Skeletal muscle cell (primary cell): Measurements from ENCODE around the gene PTPRA.
A peak's percentile ranks its signal among the peaks of the same experiment; 100 is the strongest.
"Not testable (repeated sequence)": the region's sequence is repeated elsewhere in the genome, so short reads cannot be mapped to it uniquely, and the experiment has no call there.

Source experiments
- DNase-seq: peaks from one replicate; pipeline ENCODE4 v3.0.0-alpha.2; 2010; ENCODE audit warnings: low read depth
- H3K4me3 ChIP-seq: 2 replicates; pipeline ENCODE4 v1.5.1; 2011; ENCODE audit warnings: low read depth, mild to moderate bottlenecking, control low read depth, low read length, moderate library complexity

PTPRA gene, protein sequence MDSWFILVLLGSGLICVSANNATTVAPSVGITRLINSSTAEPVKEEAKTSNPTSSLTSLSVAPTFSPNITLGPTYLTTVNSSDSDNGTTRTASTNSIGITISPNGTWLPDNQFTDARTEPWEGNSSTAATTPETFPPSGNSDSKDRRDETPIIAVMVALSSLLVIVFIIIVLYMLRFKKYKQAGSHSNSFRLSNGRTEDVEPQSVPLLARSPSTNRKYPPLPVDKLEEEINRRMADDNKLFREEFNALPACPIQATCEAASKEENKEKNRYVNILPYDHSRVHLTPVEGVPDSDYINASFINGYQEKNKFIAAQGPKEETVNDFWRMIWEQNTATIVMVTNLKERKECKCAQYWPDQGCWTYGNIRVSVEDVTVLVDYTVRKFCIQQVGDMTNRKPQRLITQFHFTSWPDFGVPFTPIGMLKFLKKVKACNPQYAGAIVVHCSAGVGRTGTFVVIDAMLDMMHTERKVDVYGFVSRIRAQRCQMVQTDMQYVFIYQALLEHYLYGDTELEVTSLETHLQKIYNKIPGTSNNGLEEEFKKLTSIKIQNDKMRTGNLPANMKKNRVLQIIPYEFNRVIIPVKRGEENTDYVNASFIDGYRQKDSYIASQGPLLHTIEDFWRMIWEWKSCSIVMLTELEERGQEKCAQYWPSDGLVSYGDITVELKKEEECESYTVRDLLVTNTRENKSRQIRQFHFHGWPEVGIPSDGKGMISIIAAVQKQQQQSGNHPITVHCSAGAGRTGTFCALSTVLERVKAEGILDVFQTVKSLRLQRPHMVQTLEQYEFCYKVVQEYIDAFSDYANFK

DNA sequence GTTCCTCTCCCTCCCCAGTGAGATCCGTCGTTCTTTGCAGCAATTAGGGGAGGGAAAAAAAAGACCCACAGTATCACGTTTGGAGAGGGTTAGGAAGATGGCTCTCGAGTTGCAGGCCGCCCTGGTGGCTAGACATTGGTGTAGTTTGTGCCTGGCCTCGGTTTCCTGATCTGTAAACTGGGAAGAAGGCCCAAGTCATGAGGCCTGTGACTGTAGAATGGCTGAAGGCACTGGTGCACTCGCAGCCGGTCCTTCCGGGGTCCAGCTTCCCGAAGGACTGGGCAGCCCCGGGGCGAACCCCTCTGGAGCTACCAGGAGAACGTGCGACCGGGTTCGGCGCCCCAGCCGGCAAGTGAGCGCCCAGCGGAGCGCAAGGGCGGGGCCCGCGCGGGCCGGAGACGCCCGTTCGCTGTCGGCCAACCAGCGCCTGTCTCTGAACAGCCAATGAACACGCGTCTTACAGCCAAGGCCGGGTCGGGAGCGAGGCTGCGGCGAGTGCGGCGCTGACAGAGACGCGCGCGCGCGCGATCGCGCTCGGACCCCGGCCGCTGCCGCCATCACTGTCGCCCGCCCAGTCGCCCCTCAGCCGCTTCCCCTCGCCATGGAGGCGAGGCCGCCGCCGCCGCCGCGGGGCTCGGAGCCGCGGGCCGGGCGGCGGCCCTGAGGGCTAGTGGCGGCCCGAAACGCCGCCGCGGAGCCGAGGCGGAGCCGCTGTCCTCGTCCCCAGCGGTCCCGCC is at the start of gene PTPRA:
Gene PTPRA (plus strand): TSS at position 472 of the 737 bp plus-strand sequence. CDS start 90,797 bp downstream, outside the sequence.
- peak; percentile 62 for DNase-seq
- H3K4me3 ChIP-seq = peak within 1 kb of the TSS; percentile 77

DNA sequence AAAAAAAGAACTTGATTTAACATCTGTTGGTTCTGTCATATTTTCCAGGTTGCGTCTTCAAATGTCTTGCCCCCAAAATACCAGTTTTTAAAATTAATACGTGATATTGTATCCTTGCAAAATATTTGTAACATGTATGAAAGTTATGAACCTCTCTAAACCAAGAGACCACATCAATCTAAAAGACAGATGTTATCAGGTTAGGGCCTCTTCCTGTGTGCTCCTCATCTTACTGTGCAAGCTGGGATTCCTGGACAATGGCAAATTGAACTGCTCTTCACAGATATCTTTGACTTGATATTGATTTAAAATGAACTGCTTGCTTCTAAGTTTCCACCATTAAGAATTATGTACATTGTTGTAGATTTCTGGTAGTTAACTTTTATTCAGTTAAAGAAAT is 47.5 kb upstream of the PTPRA start:
- DNase-seq = no peak

DNA sequence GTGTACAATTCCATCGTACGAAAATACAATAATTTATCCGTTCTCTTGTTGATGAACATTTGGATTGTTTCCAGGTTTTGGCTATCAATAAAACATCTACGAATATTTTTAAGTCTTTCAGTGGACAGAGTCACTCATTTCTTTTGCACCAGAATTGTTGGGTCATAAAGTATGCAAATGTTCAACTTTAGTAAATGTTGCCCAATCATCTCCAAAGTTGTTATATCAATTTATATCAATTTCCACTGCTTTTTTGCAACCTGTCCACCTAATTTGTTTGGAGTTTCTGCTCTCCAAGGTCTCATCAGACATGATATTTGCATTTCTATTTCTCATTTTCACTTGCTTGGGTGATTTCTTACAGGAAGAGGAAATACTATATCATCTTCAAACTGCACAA is 46.6 kb upstream of the PTPRA start:
- H3K4me3 ChIP-seq = no peak overlapping the region
- DNase-seq = no peak

More for the DNA sequence above, 47.5 kb upstream of the PTPRA start:
- no peak overlapping the region for H3K4me3 ChIP-seq

DNA sequence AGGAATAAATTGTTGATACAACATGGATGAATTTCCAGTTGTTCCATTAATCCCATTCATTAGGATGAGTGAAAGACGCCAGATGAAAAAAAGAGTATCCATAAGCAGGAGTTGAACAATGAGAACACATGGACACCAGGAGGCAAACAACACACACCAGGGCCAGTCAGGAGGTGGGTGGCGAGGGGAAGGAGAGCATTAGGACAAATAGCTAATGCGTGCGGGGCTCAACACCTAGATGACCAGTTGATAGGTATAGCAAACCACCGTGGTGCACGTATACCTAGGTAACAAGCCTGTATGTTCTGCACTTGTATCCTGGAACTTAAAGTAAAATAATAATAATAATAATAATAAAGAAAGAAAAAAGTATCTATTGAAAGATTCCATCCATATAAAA is 43.9 kb upstream of the PTPRA start:
- DNase-seq = no peak
- no peak overlapping the region for H3K4me3 ChIP-seq

DNA sequence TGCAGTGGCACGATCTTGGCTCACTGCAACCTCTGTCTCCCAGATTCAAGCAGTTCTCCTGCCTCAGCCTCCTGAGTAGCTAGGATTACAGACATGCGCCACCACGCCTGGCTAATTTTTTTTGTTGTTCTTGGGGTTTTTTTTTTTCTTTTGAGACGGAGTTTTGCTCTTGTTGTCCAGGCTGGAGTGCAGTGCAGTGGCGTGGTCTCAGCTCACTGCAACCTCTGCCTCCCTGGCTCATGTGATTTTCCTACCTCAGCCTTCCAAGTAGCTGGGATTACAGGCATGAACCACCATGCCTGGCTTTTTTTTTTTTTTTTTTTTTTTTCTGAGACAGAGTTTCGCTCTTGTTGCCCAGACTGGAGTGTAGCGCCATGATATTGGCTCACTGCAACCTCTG is 42.1 kb upstream of the PTPRA start:
- not testable (repeated sequence) for DNase-seq, H3K4me3 ChIP-seq

DNA sequence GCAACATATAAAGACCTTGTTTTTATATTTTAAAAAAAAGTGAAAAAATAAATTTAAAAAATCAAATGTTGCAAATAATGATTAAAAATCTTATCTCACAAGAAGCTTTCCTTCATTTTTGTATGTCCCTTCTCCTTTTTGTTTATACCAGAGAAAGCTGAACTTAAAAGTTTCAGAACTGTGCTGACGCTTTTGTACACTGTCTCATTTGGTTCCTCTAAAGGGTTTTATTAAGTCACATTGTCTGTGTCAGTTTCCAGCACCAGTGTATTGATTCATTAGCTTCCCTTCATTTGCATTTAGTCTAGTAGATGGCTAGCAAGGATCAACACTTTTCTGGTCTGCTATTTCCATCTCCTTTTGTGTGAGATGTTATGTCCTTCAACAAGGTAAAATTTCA is 39.5 kb upstream of the PTPRA start:
- DNase-seq = no peak
- no peak overlapping the region for H3K4me3 ChIP-seq

DNA sequence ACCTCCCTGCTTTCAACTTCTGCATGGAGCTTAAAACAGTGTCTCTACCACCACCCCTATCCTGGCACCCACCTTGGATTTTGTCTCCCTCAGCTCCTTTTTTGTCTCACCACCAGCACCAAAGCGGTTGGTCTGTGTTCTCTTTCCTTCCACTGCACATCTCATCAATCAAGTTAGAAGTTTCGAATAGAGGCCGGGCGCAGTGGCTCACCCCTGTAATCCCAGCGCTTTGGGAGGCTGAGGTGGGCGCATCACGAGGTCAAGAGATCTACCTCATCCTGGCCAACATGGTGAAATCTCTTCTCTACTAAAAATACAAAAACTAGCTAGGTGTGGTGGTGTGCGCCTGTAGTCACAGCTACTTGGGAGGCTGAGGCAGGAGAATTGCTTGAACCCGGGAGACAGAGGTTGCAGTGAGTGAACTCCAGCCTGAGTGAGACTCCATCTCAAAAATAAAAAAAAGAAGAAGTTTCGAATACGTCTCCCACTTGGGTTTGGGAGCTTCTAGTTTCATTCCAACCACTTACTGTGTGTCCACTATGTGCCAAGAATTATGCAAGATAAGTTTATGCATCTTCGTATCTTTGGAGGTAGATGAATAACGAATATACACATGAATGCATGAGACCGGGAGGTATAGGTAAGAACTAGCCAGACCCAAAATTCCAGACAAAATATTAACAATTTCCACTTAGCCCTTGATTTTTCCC is 38.7 kb upstream of the PTPRA start:
- H3K4me3 ChIP-seq = no peak overlapping the region
- DNase-seq = no peak

DNA sequence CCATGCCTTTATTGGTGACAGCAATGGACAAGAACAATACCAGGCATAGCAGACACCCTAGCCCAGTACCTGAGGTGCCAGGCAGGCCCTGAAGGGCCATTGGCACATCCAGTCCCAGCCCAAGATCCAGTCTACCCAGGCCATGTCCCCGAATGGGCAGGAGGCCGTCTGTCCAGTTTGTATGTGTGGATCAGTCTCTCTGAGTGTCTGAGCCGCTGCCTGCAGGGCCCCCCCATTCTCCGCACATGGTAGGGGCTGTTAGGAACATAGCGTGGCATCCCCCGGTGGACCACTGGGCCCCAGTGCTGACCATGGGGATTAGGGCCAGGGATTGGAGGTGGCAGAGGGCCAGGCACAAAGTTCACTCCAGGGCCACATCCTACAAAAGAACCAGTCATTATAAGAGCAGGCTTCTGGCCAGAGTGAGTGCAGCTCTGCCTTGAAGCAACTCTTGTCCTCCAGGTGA is 37.9 kb upstream of the PTPRA start:
- DNase-seq = no peak
- no peak overlapping the region for H3K4me3 ChIP-seq

DNA sequence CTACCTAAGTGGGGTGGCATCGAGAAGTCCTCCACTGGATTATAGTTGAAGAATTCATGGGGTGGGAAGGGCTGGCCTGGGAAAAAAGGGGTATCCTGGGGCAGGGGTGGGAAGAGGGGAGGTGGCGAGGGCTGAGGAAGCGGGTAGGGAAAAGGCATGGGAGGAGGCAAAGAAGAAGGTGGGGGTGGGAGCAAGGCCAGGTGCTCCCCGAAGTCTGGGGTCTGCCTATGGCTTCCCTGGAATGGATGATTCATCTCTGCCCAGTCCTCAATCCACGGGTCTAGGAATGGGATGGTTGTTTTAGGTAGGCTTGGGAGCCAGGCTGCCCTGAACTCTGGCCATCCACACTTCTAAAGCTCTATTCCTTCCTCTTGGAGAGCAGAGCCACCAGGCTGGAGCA is 37.2 kb upstream of the PTPRA start:
- H3K4me3 ChIP-seq = no peak overlapping the region
- no peak for DNase-seq

DNA sequence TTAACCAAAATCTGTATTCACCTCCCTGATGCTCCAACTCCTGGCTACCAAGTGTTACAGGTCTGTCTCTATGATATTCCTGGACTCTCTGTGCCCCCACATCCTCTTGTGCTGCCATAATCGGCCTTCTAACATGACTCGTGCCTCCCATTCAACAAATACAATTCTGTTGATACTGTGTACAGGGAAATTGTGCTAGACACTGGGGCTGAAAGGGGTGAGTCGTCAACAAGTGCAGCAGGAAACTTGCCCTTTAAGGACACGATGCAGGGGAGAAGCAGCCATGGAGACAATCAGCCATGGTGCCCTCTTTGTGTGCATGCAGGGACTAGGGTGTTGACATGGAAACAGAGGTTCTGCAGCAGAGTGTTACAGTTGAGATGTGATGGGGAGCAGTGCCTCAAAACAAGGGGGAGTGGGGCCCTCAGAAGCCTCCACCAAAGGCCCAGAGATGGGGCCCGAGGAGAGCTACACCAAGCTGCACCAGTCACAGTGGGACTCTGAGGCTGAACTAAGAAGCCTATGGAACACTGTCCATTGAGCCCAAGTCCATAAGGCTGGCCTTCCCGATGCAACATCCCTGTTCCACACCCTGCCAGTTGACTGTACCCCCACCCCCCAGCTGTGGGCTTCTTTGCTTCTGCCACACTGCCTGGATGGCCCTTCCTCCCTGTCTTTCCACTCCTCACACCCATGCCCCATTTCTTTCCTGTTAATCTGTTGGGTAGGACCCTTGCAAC is 35.9 kb upstream of the PTPRA start:
- no peak for DNase-seq
- no peak overlapping the region for H3K4me3 ChIP-seq

DNA sequence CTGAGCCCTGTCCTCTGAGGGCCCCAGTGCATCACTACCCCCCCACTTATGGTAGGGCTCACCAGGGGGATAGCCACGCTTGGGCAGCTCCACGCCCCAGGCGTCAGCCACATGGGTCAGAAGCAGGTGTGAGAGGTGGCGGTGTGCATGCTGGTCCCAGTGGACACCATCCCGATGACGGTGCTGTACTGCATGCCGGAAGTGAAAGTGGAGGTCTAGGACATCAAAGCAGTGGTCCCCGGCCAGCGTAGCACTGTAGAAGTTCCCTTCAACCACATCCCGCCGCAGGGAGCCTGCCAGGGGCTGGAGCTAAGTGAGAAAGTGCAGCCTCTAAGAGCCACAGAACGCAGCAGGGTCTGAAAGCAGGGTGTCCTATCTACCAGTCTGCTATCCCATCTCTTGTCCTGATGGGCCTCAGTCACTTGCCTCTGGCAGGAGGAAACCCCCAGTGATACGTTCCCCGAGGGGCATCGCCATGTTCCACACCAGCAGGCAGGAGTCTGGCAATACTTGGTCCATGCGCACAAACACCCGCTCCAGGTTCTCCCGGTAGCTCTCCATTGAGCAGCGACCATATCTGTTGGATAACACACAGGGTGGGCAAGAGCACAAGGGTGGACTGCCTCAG is 35.0 kb upstream of the PTPRA start:
- DNase-seq = no peak
- H3K4me3 ChIP-seq = no peak overlapping the region

DNA sequence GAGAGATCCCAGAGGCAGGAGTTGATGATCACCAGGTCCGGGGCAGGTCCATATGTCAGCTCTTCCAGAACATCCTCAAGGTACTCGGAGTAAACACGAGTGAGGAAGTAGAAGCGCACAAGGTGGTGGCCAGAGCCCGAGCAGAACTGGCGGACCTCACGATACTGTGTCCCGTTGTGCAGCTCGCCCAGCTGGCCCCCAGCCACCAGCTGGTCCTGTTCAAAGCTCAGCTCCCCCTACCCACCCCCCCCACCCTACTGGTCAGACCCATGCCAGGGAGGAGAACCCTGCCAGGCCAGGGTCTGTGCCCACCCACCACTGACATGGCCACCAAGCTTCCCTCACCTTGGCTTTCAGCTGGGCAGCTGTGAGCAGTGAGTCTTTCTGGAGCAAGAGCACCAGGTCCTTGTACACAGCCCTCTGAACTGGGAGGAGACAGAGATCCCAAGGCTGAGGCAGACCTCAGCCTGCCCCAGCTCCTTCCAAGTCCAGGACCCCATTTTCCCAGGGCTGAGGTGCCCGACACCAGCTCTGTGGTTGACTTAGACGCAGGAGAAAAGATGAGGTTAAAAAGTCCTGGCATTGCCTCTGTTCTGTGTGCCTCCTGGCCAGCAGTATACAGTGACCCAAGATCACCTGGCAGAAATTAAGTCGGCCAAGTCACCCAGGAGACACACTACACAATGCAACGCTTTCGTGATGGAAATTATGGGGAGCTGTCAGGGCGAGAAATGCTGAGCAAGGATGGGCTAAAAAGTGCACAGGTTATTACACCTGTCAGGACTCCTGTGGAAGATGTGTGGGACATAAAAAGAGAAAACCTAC is 34.2 kb upstream of the PTPRA start:
- no peak overlapping the region for H3K4me3 ChIP-seq
- DNase-seq = no peak

DNA sequence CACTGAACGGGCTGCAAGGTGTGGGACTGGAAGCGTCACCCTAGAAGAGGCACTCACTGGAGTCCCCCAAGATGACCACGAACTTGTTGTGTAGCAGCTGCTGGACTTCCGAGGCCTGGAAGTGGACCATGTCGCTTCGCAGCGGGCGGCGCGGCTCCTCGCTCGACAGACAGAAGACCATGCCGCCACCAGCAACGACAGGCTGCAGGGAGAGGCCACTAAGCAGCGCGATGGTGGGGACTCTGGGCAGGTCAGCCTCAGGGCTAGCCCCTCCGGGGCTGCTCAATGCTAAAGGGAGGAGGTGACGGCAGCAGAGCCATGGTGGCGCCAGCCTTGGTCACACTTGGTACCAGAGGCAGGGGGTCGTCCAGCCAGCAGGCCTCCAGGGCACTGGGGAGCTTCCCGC is 33.5 kb upstream of the PTPRA start:
- peak overlapping the region; percentile 88 for H3K4me3 ChIP-seq
- no peak for DNase-seq

DNA sequence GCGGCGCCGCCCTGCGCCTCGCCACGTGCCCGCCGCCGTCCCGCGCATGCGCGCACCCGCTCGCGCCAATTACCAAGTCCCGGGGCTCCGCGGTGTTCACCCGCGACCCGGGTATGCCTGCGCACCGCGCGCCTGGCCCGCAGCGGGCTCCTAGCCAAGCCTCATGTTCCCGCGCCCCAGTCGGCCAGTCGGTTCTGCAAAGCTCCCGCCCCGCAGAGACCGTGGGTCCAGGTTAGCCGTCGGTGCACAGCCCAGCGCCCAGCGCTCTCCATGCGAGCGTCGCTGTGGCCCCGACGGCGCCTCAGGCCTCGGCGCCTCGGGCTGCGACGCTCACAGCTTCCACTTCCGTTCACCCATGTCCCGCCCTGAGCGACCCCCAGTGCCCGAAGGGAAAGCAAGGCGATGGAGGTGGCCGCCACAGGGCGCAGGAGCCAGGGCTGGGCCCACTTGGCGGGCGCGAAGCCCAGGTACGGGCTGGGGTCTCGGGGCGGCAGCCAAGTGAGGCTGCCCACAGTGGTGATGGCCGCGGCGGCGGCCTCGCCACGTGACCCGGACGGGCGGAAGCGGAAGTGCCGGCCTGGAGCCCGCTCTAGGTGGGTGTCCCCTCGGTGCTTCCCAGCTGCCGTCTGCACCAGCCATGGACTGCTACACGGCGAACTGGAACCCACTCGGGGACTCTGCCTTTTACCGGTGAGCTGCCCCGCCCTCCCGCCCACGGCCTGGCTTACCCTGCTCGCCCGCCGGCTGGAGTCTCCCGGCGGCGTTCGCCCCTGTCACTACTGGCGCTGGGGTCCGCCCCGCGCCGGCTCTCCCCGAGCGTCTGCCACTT is 32.9 kb upstream of the PTPRA start, which contains the start of the genes PCED1A and VPS16:
Gene PCED1A (minus strand): TSS at position 518 of the 829 bp plus-strand sequence. CDS start 743 bp downstream, outside the sequence.
Gene VPS16 (plus strand): TSS at position 608 of the 829 bp plus-strand sequence. CDS start 30 bp downstream, at position 638.
- DNase-seq = peak; percentile 56
- H3K4me3 ChIP-seq = peak within 1 kb of the TSS; percentile 88

DNA sequence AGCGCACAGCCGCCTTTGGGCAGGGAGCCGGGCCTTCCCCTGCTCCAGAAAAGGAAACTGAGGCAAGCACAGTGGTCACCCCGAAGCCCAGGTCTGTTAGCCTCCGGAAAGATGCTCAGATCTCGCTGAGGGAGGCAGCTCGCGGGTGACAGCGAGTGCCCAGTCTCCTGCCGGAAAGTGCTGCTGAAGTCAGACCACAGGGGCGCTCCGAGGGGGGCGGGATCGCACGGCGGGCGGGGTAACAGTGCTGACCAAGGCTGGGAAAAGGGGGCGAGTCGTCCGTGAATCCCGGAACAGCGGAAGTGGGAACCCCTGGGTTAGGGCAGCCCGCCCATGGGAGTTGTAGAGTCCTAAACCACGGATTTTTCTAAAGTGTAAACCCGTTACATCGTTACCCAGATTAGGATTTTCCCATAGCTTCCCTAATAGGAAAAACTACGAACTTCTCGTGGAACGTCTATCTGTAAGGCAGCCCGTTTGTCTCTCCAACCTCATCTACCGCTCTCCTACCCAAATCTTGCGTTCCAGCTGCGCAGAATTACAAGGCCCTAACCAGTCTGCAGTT is 32.2 kb upstream of the PTPRA start:
- peak; percentile 54 for DNase-seq
- H3K4me3 ChIP-seq = peak overlapping the region; percentile 88

DNA sequence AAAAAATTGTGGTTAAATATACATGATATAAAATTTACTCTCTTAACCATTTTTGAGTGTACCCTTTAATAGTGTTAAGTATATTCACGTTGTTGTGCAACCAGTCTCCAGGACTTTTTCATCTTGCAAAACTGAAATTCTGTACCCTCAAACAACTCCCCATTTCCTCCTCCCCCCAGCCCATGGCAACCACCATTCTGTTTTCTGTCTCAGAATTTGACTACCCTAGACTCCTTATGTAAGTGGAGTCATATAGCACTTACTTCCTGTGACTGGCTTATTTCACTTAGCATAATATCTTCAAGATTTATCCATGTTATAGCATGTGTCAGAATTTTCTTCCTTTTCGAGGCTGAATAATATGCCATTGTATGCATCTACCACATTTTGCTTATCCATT is 27.7 kb upstream of the PTPRA start:
- no peak for DNase-seq
- H3K4me3 ChIP-seq = no peak overlapping the region
